Measurements from ENCODE around the gene TEKT1. TPM values are rescaled to one million over a fixed set of nuclear protein-coding genes. Genes with fewer than 3 reads are reported as not detected.

TEKT1 gene
- total RNA-seq, 2 donors from 2014 or later = not detected

DNA sequence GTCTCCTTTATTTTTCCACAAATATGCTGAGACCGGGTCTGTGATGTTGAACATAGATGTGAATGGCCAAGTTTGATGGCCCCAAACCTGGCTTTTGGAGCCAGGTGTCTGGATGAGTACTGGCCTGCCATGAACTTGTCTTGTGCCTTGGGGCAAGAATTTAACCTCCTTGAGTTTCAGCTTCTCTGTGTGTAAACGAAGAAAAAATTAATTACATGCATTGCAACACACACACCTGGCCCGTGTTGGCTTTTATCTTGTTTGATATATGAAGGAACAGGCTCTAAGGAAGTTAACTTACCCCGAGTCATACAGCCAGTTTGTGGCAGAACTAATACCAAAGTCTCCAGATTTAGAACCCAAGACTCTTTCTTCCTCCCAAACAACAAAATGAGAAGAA lies 42.4 kb downstream of the TEKT1 start:
- no peaks in the 10 kb centered on the region for H3K27me3 ChIP-seq
- intact Hi-C loops (cut with DNase I) = no loop called here
- WGBS, 2 donors = 28 to 31% methylated on average over 4 of the region's 4 CpGs

GRCh38 chr17:6787081-6787693 lies 44.3 kb downstream of the TEKT1 start:
- no peak overlapping the region for H3K27ac ChIP-seq
- TF ChIP-seq POLR2A (IDR thresholded peaks at IDR 0.05) = no peak
- no peak for TF ChIP-seq CTCF (IDR thresholded peaks at IDR 0.05)
- intact Hi-C loops (cut with DNase I) = no loop called here
- no peak overlapping the region for H3K4me3 ChIP-seq
- H3K36me3 ChIP-seq (replicated peaks in 1 of 2; ENCODE audit: insufficient read depth in 1 of 2, low read depth in 2 of 2) = no peaks in the 10 kb centered on the region
- ATAC-seq = no peak
- DNase-seq = no peak
- H3K4me1 ChIP-seq = no peaks in the 10 kb centered on the region
- no peaks in the 10 kb centered on the region for H3K27me3 ChIP-seq
- H3K9me3 ChIP-seq = no peaks in the 10 kb centered on the region
- 19 to 28% methylated on average over 10 of the region's 10 CpGs for WGBS, 2 donors

More for the DNA sequence above, 42.4 kb downstream of the TEKT1 start:
- Histone ChIP-seq H3K4me1 (no peaks in the 10 kb centered on the region), H3K36me3 (replicated peaks in 1 of 2; ENCODE audit: insufficient read depth in 1 of 2, low read depth in 2 of 2) (no peaks in the 10 kb centered on the region), H3K4me3 (no peak overlapping the region), H3K9me3 (no peaks in the 10 kb centered on the region), H3K27ac (no peak overlapping the region)
- no peak for ATAC-seq
- TF ChIP-seq CTCF (IDR thresholded peaks at IDR 0.05) (no peak), POLR2A (IDR thresholded peaks at IDR 0.05) (no peak)
- no peak for DNase-seq

- no peak for TF ChIP-seq POLR2A (IDR thresholded peaks at IDR 0.05)
- no peak for TF ChIP-seq CTCF (IDR thresholded peaks at IDR 0.05)
- no peaks in the 10 kb centered on the region for H3K36me3 ChIP-seq (replicated peaks in 1 of 2; ENCODE audit: insufficient read depth in 1 of 2, low read depth in 2 of 2)
- 50 to 69% methylated on average over 7 to 8 of the region's 8 CpGs for WGBS, 2 donors
Observed at GRCh38 chr17:6786618-6787017, 44.9 kb downstream of the TEKT1 start.

DNA sequence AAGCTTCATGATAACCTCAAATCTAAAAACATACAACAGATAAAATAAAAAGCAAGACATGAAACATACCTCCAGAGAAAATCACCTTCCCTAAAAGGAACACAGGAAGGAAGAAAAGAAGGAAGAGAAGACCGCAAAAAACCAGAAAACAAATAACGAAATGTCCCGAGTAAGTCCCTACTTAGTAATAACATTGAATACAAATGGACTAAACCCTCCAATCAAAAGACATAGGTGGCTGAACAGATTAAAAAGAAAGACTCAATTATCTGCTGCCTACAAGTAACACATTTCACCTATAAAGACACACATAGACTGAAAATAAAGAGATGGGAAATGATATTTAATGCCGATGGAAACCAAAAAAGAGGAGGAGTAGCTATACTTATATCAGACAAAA lies 49.3 kb downstream of the TEKT1 start:
- intact Hi-C loops (cut with DNase I) = no loop called here
- Histone ChIP-seq H3K4me3 (no peak overlapping the region), H3K4me1 (no peaks in the 10 kb centered on the region), H3K27ac (no peak overlapping the region), H3K36me3 (replicated peaks in 1 of 2; ENCODE audit: insufficient read depth in 1 of 2, low read depth in 2 of 2) (no peaks in the 10 kb centered on the region), H3K27me3 (no peaks in the 10 kb centered on the region), H3K9me3 (no peaks in the 10 kb centered on the region)
- ATAC-seq (no peak), DNase-seq (no peak)
- WGBS, 2 donors = 73 to 80% methylated on average over 4 of the region's 4 CpGs
- TF ChIP-seq CTCF (IDR thresholded peaks at IDR 0.05) (no peak), POLR2A (IDR thresholded peaks at IDR 0.05) (no peak)

More at GRCh38 chr17:6786618-6787017, 44.9 kb downstream of the TEKT1 start:
- Histone ChIP-seq H3K4me3 (no peak overlapping the region), H3K4me1 (no peaks in the 10 kb centered on the region), H3K27me3 (no peaks in the 10 kb centered on the region), H3K27ac (no peak overlapping the region), H3K9me3 (no peaks in the 10 kb centered on the region)
- intact Hi-C loops (cut with DNase I) = no loop called here
- ATAC-seq (no peak), DNase-seq (no peak)

- Histone ChIP-seq H3K27me3 (peaks cover 0 to 7% of the 10 kb centered on the region in 2 donors), H3K4me1 (peaks cover 3% of the 10 kb centered on the region), H3K27ac (no peak overlapping the region), H3K36me3 (replicated peaks in 1 of 2; ENCODE audit: insufficient read depth in 1 of 2, low read depth in 2 of 2) (no peaks in the 10 kb centered on the region), H3K9me3 (no peaks in the 10 kb centered on the region), H3K4me3 (no peak overlapping the region)
- ATAC-seq = no peak
- 50 to 58% methylated on average over 3 of the region's 3 CpGs for WGBS, 2 donors
- DNase-seq = no peak
- intact Hi-C loops (cut with DNase I) = no loop called here
- TF ChIP-seq POLR2A (IDR thresholded peaks at IDR 0.05) (no peak), CTCF (IDR thresholded peaks at IDR 0.05) (no peak)
Observed at GRCh38 chr17:6780886-6781285, 50.6 kb downstream of the TEKT1 start.
